Choroid plexus epithelial cell (primary cell): Measurements from ENCODE around the gene CCNI2.

Experiments used
- DNase-seq: peaks from one replicate; pipeline ENCODE4 v3.0.0-alpha.2; 2010; ENCODE audit warnings: low read depth
- H3K4me3 ChIP-seq: 2 replicates; pipeline ENCODE4 v1.5.1; 2011; ENCODE audit warnings: low read depth, mild to moderate bottlenecking, control low read depth, low read length, moderate library complexity
- CTCF ChIP-seq: conservative IDR thresholded peaks from 2 replicates; pipeline ENCODE4 v1.5.1; 2011; ENCODE audit warnings: low read depth, mild to moderate bottlenecking, control low read depth, inconsistent platforms, low read length, moderate library complexity

CCNI2 gene

GRCh38 chr5:132746954-132747615, at the start of gene CCNI2:
Gene CCNI2, plus strand, starts transcription at chr5:132747426. Its CDS starts 70 bp downstream, at chr5:132747496.
- H3K4me3 ChIP-seq: peak within 1 kb of the TSS; percentile 41
- peak; percentile 51 for TF ChIP-seq CTCF
- peak; percentile 42 for DNase-seq

GRCh38 chr5:132704875-132705274, 42.4 kb upstream of the CCNI2 start:
- peak; percentile 33 for DNase-seq
- no peak for TF ChIP-seq CTCF
- H3K4me3 ChIP-seq: no peak overlapping the region

- no peak for DNase-seq
- TF ChIP-seq CTCF: no peak
- no peak overlapping the region for H3K4me3 ChIP-seq
Observed at GRCh38 chr5:132708645-132709044, 38.6 kb upstream of the CCNI2 start.

- peak; percentile 33 for DNase-seq
- H3K4me3 ChIP-seq: no peak overlapping the region
- TF ChIP-seq CTCF: peak; percentile 35
Observed at GRCh38 chr5:132714456-132715307, 32.5 kb upstream of the CCNI2 start.

GRCh38 chr5:132718544-132719312, 28.5 kb upstream of the CCNI2 start:
- no peak for TF ChIP-seq CTCF
- DNase-seq: no peak
- H3K4me3 ChIP-seq: no peak overlapping the region

GRCh38 chr5:132725745-132726144, 21.5 kb upstream of the CCNI2 start:
- no peak for TF ChIP-seq CTCF
- no peak for DNase-seq
- no peak overlapping the region for H3K4me3 ChIP-seq
